DOHH2 (cell line): ENCODE measurements around the gene CIAO3.

Source experiments
- H3F3A ChIP-seq: fragments of 200-600 bp; sonication (generic), shearing (Covaris generic); 2 replicates; pipeline ENCODE4 v1.6.0; 2016; ENCODE audit warnings: antibody characterized with exemption, mild to moderate bottlenecking; ENCODE audit not compliant: control insufficient read depth, insufficient read depth
- H3K27ac ChIP-seq: fragments of 200-600 bp; sonication (generic); 2 replicates; pipeline ENCODE4 v1.5.1; 2014; ENCODE audit warnings: low read depth, mild to moderate bottlenecking, low read length, moderate library complexity
- H3K27me3 ChIP-seq: fragments of 200-600 bp; sonication (generic); 2 replicates; pipeline ENCODE4 v1.6.1; 2014; ENCODE audit warnings: mild to moderate bottlenecking, low read length, mixed read lengths; ENCODE audit not compliant: control insufficient read depth
- H3K36me3 ChIP-seq: fragments of 200-600 bp; sonication (generic); 2 replicates; pipeline ENCODE4 v1.6.1; 2014; ENCODE audit warnings: mild to moderate bottlenecking, low read length, moderate library complexity, mixed read lengths; ENCODE audit not compliant: control insufficient read depth
- H3K4me1 ChIP-seq: fragments of 200-600 bp; sonication (generic); 2 replicates; pipeline ENCODE4 v1.6.1; 2014; ENCODE audit warnings: mild to moderate bottlenecking, low read length, mixed read lengths; ENCODE audit not compliant: control insufficient read depth
- H3K4me2 ChIP-seq: fragments of 200-600 bp; sonication (generic); 2 replicates; pipeline ENCODE4 v1.6.0; 2014; ENCODE audit warnings: mild to moderate bottlenecking, low read length, moderate library complexity
- H3K4me3 ChIP-seq: fragments of 200-600 bp; sonication (generic); 2 replicates; pipeline ENCODE4 v1.5.1; 2014; ENCODE audit warnings: mild to moderate bottlenecking, low read length, mixed read lengths
- H3K79me2 ChIP-seq: fragments of 200-600 bp; sonication (generic); 2 replicates; pipeline ENCODE4 v1.6.1; 2014; ENCODE audit warnings: mild to moderate bottlenecking, low read length, mixed read lengths; ENCODE audit not compliant: control insufficient read depth
- H3K9me2 ChIP-seq: fragments of 200-600 bp; sonication (generic); replicated peaks from 2 replicates; pipeline ENCODE4 v1.6.1; 2014; ENCODE audit warnings: mild to moderate bottlenecking, low read length, mixed read lengths; ENCODE audit not compliant: control insufficient read depth
- H3K9me3 ChIP-seq: fragments of 200-600 bp; sonication (generic); 2 replicates; pipeline ENCODE4 v1.6.1; 2014; ENCODE audit warnings: antibody characterized with exemption, low read length, mixed read lengths; ENCODE audit not compliant: control insufficient read depth, insufficient read depth
- H4K20me1 ChIP-seq: fragments of 200-600 bp; sonication (generic); 2 replicates; pipeline ENCODE4 v1.6.0; 2014; ENCODE audit warnings: low read depth, mild to moderate bottlenecking, antibody characterized with exemption, low read length, moderate library complexity; ENCODE audit not compliant: control insufficient read depth, insufficient read depth
- EZH2phosphoT487 ChIP-seq: fragments of 200-600 bp; sonication (generic); IDR thresholded peaks from 2 replicates; pipeline ENCODE4 v1.6.1; 2017; ENCODE audit warnings: borderline replicate concordance, mild to moderate bottlenecking, antibody characterized with exemption, low read length, moderate library complexity, mixed read lengths
- TF ChIP-seq, protein P1 (sequence below): fragments of 200-600 bp; sonication (generic); IDR thresholded peaks from one replicate; pipeline ENCODE4 v1.5.1; 2014; ENCODE audit warnings: antibody characterized with exemption, mild to moderate bottlenecking, low read depth, low read length; ENCODE audit not compliant: poor library complexity, severe bottlenecking

CIAO3 gene

DNA sequence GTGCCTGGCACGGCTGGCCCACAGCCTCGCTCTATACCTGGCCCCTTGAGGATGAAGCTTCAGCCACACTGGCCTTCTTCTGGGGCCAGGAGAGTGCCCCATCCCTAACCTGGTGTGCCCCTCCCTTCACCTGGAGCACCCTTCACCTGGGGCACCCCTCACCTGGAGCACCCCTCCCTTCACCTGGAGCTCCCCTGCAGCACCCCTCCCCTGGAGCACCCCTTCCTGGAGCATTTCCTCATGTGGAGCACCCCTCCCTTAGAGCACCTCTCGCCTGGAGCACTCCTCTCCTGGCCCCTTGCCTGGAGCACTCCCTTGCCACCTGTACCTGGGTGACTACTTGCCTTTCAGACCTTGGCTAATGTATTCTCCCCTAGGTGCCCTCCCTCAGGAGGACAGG, 32.8 kb downstream of the CIAO3 start:
- Histone ChIP-seq H3F3A (0 out of 2 replicates have a peak, but pooled peaks cover 2% of the 10 kb centered on the region), H3K4me1 (peaks cover 4% of the 10 kb centered on the region; the same call in 1 of the 2 replicates), H3K4me3 (no peak overlapping the region), H3K27ac (no peak overlapping the region), H3K4me2 (no peak overlapping the region), H3K9me2 (no peaks in the 10 kb centered on the region), H4K20me1 (0 out of 2 replicates have a peak, but pooled peaks cover 4% of the 10 kb centered on the region), H3K9me3 (no peaks in the 10 kb centered on the region), H3K36me3 (no peaks in the 10 kb centered on the region), H3K79me2 (no peaks in the 10 kb centered on the region), H3K27me3 (peaks cover 57% of the 10 kb centered on the region)
- TF ChIP-seq EZH2phosphoT487, result no peak

DNA sequence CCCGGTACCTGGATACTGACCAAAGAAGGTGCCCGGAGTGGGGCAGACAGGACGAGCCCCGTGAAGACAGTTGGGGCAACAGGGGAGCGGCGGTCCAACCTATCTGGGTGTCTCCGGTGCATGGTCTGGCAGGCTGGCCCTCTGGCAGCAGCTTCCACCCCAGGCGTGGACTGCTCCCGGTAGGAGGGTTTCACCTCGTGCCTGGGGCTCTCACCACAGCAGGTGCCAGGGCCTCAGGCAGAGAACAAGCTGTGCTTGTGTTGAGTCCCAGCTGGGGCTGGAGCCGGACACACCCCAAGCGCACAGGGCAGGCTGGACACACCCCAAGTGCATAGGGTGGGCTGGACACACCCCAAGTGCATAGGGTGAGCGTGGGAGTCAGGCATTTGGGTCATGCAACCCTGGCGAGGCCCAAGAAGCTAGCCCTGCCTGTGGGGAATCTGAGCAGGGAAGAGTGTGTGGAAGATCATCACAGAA, 33.7 kb downstream of the CIAO3 start:
- Histone ChIP-seq H3F3A (no peaks in the 10 kb centered on the region), H3K9me2 (no peaks in the 10 kb centered on the region), H3K27ac (no peak overlapping the region), H4K20me1 (0 out of 2 replicates have a peak, but pooled peaks cover 4% of the 10 kb centered on the region), H3K4me3 (no peak overlapping the region), H3K36me3 (no peaks in the 10 kb centered on the region), H3K4me1 (peaks cover 4% of the 10 kb centered on the region; the same call in 1 of the 2 replicates), H3K4me2 (no peak overlapping the region), H3K79me2 (no peaks in the 10 kb centered on the region), H3K27me3 (peaks cover 66% of the 10 kb centered on the region), H3K9me3 (no peaks in the 10 kb centered on the region)
- TF ChIP-seq, protein P1, sequence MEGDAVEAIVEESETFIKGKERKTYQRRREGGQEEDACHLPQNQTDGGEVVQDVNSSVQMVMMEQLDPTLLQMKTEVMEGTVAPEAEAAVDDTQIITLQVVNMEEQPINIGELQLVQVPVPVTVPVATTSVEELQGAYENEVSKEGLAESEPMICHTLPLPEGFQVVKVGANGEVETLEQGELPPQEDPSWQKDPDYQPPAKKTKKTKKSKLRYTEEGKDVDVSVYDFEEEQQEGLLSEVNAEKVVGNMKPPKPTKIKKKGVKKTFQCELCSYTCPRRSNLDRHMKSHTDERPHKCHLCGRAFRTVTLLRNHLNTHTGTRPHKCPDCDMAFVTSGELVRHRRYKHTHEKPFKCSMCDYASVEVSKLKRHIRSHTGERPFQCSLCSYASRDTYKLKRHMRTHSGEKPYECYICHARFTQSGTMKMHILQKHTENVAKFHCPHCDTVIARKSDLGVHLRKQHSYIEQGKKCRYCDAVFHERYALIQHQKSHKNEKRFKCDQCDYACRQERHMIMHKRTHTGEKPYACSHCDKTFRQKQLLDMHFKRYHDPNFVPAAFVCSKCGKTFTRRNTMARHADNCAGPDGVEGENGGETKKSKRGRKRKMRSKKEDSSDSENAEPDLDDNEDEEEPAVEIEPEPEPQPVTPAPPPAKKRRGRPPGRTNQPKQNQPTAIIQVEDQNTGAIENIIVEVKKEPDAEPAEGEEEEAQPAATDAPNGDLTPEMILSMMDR, result no peak
- TF ChIP-seq EZH2phosphoT487, result no peak

- H3K4me2 ChIP-seq, result no peak overlapping the region
- no peaks in the 10 kb centered on the region for H3K36me3 ChIP-seq
- no peaks in the 10 kb centered on the region for H3K9me3 ChIP-seq
- H3K4me3 ChIP-seq, result no peak overlapping the region
- H3F3A ChIP-seq, result no peaks in the 10 kb centered on the region
- H3K79me2 ChIP-seq, result no peaks in the 10 kb centered on the region
- no peak for TF ChIP-seq EZH2phosphoT487
- no peaks in the 10 kb centered on the region for H3K9me2 ChIP-seq
- 0 out of 2 replicates have a peak, but pooled peaks cover 3% of the 10 kb centered on the region for H4K20me1 ChIP-seq
- H3K27me3 ChIP-seq, result peaks cover 71% of the 10 kb centered on the region
- H3K4me1 ChIP-seq, result peaks cover 1% of the 10 kb centered on the region; the same call in 1 of the 2 replicates
- no peak overlapping the region for H3K27ac ChIP-seq
Measured at GRCh38 chr16:706189-707061, 34.4 kb downstream of the CIAO3 start.

DNA sequence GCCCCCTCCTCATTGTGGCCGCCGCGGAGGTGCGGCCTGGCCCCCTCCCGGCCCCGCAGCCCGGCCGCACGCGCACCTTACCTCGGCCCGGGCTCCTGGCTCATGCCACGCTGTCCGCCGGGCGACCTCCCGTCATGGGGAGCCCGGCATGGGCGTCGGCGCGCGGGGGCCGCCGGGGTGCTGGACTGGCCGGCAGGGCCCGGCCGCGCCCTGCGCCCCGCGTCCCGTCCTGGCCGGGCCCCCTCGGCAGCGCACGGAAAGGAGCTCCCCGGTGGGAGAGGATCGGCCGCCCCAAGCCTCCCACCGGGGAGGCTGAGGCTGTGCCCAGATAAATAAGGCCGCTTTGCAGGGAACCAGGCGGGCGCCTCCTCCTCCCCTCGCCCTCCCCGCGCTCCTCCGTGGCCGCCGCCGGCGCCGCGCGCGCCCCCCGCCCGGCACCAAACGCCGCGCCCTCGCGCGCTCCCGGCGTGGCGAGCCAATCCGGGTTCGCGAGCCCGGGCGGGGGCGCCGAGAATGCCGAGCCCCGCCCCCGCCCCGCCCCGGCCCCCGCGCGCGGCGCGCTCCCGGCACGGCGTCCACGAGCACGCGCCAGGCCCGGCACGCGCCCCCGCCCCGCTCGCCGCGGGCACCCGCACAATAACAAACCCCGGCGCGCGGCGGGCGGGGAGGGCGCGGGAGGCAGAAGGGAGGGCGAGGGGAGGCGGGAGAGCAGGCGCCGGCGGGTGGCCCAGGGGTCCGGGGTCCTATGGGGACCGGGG, 35.2 kb downstream of the CIAO3 start, which contains the start of gene FBXL16:
Gene FBXL16, minus strand, starts transcription at position 371 of the 758 bp plus-strand sequence. CDS start 8,396 bp downstream, outside the sequence.
- Histone ChIP-seq H3K9me3 (no peaks in the 10 kb centered on the region), H3K4me1 (no peaks in the 10 kb centered on the region), H3K4me2 (no peak within 1 kb of the TSS), H4K20me1 (no peaks in the 10 kb centered on the region), H3K27me3 (peaks cover 71% of the 10 kb centered on the region), H3K4me3 (no peak within 1 kb of the TSS), H3K27ac (no peak within 1 kb of the TSS), H3F3A (no peaks in the 10 kb centered on the region), H3K79me2 (no peaks in the 10 kb centered on the region), H3K36me3 (no peaks in the 10 kb centered on the region), H3K9me2 (no peaks in the 10 kb centered on the region)
- TF ChIP-seq, protein P1, result no peak
- no peak for TF ChIP-seq EZH2phosphoT487
